Inferior parietal cortex (tissue), 1 donor: Measurements from ENCODE around the gene NCBP1.
"Not testable (repeated sequence)": the region's sequence is repeated elsewhere in the genome, so short reads cannot be mapped to it uniquely, and the experiment has no call there.

Experiments
- DNase-seq: peaks from one replicate; pipeline ENCODE4 v3.0.0-alpha.2; 2016; ENCODE audit errors: extremely low spot score

The NCBP1 gene

DNA sequence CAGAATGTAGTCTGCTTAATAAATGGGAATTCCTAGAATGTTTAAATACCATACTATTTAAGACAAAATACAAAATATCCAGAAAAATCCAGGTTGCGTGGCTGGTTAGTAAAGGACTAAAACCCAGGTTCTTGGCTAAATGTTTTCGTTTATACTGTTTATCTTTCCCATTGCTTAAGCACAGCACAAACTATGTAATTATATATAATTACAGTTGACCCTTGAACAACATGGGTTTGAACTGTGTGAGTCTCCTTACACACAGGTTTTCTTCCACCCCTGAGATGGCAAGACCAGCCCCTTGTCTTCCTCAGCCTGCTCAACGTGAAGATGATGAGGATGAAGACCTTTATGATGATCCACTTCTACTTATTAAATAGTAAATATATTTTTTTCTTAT is 38.8 kb downstream of the NCBP1 start:
- DNase-seq, result no peak

DNA sequence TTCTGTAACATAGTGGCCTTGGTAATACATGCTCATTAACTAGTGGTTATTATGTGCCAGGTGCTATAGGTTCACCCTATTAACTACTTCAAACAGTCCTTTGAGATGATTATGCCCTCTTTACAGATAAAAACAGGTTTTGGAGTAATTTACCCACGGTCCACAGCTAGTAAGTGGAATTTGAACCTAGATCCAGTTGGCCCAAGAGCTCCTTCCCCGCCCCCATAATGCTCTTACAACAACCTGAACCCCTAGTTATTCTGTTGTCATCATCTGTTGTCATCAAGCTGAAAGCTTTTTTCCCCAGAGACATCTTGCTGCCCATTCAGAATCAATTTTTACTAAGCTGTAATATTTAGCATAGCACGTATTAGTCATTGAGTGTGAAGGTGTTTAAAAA is 40.3 kb downstream of the NCBP1 start:
- no peak for DNase-seq

DNA sequence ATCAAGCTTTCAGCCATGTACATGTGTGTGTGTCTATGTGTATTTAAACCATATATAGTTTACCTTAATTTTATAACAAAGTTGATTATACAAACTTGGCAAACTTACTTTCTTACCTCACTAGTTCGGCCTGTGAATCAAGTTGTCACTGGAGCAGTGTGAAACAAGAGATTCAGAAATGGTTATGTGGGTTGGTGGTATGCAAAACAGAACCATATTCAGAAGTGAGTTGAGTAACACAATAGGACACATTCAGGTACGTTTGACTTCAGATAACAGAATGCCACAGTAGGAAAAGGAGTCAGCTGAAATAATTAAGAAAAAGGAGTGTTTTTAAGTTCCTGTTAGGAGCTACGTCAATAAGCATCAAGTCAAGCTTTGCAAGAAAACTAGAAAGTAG is 42.0 kb downstream of the NCBP1 start:
- no peak for DNase-seq

DNA sequence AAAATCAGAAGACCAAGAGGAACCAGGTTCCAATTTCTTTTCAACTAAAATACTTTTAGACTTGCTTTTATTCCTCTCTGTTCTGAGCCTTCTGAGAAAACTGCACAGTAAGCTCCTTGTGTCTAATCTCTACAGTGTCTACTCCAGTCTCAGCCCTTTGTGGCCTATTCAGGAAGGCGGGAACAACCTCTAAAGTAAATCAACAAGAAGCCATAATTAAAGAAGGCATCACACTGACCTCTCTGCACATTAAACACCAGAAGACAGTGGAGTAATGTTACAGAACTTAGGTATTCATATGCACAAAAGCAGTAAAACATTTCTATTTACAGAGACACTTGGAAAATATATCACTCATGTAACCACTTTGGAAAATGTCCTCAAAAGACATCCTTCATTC is 48.6 kb downstream of the NCBP1 start:
- no peak for DNase-seq

DNA sequence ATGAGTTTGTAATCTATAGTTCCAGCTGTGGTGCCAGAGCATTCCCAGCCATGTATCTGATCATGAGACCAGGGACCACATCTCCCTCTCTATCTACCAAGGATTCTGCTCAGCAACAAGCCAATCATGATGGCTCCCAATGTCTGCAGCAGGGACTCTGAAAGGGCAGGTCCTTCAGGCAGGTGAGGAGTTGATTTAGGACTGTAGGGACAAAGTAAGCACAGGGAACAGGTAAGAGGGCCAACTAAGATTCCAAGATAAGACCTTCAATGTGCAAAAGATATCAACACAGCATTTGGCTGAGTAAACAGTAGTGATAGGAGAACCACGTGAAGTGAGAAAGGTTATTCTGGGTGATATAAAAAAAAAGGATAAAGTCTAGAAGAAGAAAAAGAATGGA is 55.0 kb downstream of the NCBP1 start:
- DNase-seq, result no peak

DNA sequence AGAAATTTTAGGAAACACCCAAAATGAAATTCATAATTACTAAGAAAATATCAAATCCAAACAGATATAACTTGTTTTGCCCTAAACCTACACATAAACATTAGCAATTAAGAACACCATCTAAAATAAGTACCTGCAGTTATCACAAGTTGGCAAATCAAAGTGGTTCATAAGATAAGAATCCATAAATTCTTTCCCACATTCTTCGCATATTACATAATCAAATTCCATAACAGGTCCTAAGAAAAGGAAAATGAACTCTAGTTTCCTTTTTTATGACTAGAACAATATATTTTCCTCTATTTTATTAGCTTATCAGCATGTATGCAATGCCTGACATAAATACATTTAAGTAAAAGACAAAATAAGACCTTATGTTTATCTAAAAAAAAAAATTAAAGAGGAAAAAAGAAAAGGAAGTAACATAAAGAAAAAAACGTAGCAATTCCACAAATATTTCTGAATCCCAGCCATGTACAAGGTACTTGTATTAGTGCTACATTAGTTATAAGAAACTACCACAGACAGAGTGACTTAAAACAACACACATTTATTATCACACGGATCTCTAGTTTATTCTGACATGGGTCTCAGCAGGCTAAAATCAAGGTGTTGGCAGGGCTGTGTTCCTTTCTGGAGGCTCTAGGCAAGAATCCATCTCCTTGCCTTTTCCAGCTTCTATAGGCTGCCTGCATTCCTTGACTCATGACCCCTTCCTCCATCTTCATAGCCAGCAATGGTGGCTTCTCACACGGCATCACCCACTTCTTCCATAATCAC is 56.0 kb downstream of the NCBP1 start:
- no peak for DNase-seq

DNA sequence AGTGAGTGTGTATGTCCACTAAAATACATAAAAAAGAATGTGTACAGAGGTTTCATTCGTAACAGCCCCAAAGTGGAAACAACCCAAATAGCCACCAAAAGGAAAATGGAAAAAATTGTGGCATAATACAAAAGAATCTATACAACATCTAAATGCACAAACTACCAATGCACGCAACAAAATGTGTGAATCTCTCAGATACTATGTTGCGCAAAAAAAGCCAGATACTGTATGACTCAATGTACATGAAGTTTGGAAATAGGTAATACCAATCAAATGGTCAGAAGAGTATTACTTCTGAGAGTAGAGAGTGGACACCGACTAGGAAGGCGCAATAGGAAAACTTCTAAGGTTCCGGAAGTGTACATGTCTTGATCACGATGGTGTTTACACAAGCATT is 61.1 kb downstream of the NCBP1 start:
- no peak for DNase-seq

DNA sequence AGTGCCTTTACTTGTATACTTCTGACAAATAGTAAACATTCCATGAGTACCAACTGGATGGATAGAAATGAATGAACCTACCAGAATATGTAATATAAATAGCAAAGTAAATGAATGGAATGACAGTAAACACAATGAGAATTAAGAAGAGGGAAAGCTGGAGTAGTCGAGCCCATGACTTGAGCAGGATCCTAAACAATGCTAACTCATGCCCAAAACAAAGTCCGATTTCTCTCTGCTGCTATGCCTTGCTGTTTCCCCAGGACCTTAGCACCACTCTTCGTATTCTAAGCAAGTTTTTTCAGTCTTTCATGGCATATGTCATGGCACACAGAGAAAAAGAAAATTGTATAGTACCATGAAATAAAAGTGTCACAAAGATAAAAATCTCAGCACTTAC is 61.8 kb downstream of the NCBP1 start:
- no peak for DNase-seq

DNA sequence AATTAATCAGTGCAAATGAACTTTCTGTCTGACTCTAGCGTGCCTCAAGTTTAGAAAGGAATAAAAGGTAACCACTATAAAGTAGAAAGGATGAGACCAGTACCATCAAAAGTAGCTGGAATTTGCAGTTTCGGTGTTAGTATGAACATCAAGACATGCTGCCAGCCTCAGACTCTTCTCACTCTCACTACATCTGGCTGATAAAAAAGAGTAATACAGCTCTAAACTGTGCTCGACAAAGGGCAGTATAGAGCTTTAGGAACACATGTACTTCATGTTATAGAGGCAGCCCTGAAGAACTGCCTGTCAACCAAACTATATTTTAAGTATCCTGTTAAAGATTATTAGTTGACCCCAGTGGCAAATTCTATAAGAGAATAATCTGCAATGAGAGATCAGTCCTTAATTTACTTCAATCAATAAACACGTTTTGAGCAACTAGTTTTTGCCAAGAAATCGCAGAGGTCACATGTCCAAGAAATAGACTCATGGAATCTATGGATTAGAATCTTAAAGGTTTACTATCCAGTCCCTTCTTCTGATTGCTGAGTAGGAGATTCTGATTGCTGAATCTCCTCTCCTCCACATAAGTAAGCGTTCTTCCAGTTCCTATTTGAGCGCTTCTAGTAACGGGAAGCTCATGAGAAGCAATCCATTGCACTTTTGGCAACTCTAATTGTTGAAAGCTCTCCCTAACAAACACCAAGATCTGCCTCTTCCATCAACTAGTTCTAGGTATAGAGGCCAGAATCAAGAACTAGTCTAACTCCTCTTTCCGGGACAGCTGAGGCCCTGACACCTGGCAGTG is 62.6 kb downstream of the NCBP1 start:
- peak; percentile 55 for DNase-seq

DNA sequence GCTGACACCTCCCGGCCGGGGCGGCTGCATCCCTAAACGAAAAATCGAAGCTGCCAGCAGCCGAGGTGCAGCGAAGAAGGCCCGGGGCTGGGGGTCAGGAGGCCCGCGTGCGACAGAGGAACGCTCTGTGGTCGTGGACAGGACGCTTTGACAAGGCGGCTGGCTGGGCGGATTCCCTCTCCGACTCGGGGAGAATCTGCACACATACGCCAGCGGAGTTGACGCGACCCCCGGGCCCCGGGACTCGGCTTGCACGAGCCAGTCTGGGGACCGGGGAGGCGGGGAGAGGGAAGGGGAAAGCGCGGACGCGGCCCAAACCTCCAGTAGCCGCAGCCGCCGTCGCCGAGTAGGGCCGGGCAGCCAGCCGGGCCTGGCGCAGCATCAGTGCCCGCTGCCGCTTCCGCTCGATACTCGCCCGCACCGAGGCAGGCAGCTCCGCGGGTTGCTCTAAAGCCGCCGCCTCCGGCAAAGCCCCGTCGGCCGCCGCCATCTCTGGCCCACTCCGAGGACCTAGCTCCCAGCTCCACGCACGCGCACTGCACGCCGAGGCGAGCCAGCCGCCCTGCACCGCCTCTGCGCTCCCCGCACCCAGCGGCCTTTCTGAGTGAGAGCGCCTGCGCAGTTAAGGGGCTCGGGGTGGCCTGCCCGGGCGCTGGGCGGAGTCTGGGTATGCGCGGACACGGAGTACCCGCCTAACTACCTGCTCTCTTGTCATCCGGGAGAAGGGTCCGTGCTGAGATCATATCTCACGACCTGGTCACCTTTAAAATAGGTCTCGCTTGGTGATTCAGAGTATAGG is 63.4 kb downstream of the NCBP1 start, which contains the start of gene XPA:
TSS of gene XPA (minus strand) at position 538 of the 799 bp plus-strand sequence. CDS start at position 490, 48 bp downstream.
- DNase-seq, result peak; percentile 95

DNA sequence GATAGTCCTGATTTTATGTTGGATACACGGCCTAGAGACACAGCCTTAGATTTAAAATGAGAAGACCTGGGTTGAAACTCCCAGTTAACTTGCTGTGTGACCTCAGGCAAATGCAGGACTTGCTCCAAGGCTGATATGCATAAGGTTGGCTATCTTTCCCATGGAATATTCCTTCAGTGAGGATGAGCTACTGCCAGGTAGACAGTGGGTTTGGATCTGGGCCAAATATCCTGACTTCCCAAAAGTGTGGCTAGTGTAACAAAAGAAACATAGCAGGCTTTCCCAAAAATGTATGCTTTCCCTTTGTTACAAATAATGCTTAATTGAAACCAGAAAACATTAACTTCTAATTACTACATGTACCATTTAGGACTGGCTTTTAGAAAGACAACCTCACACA is 64.2 kb downstream of the NCBP1 start:
- no peak for DNase-seq

DNA sequence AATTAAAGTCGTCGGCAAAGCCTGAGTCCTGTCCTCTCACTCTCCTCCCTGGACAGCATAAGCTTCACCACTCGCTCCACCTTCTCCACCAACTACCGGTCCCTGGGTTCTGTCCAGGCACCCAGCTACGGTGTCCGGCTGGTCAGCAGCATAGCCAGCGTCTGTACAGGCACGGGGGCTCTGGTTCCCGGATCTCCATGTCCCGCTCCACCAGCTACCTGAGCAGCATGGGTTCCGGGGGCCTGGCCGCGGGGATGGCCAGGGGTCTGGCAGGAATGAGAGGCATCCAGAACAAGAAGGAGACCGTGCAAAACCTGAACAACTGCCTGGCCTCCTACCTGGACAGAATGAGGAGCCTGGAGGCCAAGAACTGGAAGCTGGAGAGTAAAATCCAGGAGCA is 65.2 kb downstream of the NCBP1 start:
- DNase-seq, result no peak

DNA sequence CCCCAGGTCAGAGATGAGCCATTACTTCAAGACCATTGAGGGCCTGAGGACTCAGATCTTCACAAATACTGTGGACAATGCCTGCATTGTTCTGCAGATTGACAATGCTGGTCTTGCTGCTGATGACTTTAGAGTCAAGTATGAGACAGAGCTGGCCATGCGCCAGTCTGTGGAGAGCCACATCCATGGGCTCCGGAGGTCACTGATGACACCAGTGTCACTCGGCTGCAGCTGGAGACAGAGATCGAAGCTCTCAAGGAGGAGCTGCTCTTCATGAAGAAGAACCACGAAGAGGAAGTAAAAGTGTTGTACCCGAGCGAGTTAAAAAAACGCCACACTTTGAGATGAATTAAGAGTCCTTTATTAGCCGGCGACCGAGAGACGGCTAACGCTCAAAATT is 65.7 kb downstream of the NCBP1 start:
- DNase-seq, result not testable (repeated sequence)

DNA sequence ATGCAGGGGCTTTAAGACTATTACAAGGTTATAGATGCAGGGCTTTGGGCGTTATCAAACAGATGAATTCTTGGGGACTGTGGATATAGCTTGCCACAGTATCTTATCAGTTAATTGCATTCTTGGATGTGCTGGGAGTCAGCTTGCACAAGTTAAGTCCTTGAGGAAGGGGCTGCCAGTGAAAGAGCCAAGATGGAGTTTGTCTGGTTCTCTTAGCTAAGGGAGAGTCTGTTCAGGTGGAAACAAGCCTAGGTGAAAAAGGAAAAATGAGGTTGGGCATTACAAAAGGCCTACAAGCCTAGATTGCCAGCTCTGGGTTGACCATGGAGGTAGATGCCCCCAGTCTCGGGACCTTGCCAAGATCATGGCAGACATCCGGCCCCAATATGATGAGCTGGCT is 66.2 kb downstream of the NCBP1 start:
- not testable (repeated sequence) for DNase-seq

DNA sequence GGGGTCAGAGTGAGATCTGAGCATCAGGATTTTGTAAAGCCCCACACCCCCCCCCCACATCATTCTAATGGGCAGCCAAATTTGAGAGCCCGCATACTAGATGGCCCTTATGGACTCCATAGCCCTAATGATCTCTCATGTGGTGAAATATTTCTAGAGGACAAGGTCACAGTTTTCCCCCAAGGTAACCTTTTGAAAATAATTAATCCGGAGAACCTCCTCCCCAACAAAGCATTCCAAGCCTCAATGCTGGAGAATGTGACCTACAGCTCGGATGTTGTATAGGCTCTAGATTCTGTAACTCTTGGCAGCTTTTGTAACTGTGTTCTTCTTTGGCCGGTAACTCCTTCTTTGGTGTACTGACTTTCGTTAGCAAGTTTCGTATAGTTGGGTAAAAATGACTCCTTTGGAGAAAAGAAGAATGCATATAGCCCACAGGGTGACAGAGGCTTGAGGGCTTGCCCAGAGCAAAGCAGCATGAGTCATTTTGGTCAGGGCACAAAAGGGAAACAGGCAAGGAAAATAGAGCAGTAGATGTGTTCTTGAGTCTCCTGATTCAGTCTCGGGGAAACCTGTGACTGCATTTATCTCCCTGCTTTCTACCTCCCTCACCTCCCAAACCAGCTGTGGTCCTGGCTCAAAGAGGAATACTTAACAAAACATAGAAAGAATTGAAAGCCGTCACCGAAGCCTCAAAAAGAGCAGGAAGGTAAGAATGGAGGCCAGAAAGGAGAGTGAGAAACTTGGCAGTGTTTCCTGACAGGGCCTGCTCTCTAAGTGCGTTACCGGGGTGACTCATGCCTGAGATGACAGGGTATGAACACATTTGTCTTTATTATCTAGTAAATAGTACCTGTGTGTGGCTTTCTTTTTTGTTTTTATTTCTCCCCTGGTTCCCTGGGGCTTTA is 70.1 kb downstream of the NCBP1 start:
- DNase-seq, result no peak

DNA sequence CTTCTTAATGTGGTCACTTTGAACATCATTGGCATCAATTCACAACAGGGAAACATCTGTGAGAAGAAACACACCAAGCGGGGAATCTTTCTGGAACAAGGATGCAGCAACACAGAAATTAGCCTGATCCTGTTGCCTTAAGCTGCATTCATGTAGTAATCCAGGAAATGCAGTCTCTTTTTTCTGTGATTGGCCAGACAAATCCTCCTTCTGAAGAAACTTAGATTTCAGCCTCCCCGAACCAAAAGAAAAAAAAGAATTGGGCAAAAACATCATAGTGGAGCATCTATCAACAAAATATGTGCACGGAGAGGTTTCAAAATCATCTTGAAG is 70.7 kb downstream of the NCBP1 start:
- no peak for DNase-seq

DNA sequence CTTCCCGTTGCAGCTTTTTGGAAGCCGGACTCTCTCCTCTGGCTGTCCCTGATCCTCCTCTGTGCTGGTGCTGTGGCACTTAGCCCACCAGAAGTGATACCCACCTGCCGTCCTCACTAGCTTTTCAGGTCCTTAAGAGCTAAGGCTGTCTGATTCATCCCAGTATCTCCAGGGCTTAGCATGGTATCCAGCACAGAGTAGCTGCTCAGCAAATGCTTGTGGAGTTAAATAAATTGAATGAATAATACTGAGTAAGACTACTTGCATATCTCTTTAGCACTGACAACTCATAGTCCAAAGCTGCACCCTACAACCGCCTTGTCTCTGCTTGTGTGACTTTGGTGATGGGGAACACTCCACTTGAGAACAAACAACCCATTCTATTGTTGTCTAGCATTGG is 71.2 kb downstream of the NCBP1 start:
- no peak for DNase-seq

DNA sequence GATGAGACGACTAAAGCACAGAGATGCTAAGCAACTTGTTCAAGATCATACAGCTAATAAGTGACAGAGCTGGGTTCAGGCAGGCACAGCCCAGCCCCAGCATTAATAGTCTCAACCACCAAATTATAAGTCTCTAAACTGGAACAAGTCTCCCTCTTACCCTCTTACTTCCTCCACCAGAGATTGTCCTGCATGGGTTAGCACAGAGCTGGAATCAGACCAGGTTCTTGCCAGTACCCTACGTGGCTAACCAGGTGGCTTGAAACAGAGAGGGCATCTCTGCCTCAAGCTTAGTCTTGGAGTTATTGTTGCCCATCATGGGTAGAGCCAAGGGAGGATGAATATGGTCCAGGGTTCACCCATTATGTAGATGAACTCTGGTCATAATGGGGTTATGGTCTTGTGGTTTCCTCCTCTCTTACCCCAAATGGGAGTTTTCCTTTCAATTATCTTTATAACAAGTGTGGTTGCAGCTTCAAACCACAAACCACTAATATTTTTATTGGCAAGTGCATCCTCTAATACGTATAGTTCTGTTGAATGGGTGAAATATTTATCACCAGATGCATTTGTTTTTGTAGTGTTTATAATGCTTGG is 71.8 kb downstream of the NCBP1 start:
- DNase-seq, result no peak

DNA sequence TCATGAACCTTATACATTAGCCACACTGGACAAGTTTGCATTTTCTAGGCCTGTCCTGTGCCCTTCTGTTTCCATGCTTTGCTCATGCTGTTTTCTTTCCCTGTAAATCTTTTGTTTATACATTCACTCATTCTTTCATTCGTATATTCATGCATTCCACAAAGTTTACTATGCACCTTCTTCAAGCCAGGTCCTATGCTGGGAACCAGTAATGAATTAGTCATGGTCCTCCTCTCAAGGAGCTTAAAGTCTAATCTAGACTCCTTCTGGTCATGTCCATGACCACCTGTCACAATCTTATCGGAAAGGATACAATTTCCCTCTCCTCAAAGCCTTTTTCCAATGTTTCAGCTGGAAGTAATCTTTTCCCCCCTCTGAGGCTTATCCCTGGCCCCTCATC is 72.6 kb downstream of the NCBP1 start:
- no peak for DNase-seq

DNA sequence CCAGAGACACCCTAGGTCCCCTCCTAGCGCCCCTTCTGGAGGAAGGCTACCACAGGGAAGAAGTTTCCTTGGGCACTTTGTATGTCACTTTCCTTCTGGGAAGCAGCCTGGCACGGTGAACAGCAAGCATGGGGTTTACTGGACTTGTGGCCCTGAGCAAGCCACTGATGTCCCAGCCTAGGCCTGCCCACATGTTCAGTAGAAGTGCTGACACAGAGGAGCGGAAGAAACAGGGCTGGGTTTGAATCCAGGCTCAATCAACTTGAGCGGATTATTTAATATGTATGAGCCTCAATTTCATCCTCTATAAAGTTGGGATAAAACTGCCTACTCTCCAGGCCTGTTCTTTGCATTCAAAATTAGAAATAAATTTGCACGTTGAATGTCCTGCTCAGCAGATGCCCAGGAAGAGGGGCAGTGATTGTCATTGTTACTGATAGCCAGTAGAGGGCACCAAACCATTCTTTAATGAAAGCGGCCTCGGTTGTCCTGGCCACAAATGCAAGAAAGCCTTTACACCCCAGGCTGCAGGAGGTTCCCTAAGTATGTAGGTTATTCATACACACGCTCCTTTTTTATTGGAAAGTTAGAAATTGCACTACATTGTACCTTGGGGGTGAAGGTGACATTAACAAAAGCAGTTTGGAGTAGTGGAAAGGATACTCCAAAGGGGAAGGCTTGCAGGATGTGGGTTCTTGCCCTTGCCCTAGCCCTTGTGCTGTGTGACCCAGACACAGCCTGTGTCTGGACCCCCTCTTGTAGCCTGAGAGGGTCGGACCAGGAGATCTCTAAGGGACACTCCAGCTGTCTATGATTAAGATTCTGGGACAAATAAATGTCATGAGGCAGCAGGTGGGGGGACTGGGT is 77.0 kb downstream of the NCBP1 start:
- DNase-seq, result peak; percentile 89
